ENCODE results near the gene IKZF1. TPM values are rescaled to one million over a fixed set of nuclear protein-coding genes. Genes with fewer than 3 reads are reported as not detected.

IKZF1 gene
- 44.9 TPM for total RNA-seq

DNA sequence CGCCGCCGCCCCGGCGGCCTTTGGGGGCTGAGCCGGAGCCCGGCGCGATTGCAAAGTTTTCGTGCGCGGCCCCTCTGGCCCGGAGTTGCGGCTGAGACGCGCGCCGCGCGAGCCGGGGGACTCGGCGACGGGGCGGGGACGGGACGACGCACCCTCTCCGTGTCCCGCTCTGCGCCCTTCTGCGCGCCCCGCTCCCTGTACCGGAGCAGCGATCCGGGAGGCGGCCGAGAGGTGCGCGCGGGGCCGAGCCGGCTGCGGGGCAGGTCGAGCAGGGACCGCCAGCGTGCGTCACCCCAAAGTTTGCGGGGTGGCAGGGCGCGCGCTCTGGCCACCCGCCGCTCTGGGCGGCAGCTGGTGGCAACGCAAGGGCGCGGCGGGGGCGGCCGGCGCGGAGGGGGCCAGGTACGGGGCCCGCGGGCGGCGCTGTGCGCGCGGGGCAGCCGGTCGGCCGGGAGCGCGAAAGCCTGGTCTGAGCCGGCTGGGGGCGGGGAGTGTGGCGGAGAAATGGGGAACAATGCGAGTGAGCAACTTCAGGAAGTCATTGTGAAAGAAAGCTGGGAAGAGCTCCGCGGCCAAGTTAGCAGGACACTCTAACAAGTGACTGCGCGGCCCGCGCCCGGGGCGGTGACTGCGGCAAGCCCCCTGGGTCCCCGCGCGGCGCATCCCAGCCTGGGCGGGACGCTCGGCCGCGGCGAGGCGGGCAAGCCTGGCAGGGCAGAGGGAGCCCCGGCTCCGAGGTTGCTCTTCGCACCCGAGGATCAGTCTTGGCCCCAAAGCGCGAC is at the start of gene IKZF1:
IKZF1 (plus strand) TSS at position 588 of the 782 bp plus-strand sequence. CDS start 14,346 bp downstream, outside the sequence.
- Histone ChIP-seq H3K27ac (peak within 1 kb of the TSS; percentile 30), H3K9me3 (no peaks in the 10 kb centered on the region), H3K4me1 (no peaks in the 10 kb centered on the region), H3K4me3 (peak within 1 kb of the TSS; percentile 36 to 51), H3K36me3 (no peaks in the 10 kb centered on the region), H3K27me3 (no peaks in the 10 kb centered on the region)
- intact Hi-C loops (cut with DNase I), result no loop called here
- TF ChIP-seq CTCF (IDR thresholded peaks at IDR 0.05), result no peak
- DNase-seq (ENCODE audit: extremely low spot score in 2 of 2), result no peak

DNA sequence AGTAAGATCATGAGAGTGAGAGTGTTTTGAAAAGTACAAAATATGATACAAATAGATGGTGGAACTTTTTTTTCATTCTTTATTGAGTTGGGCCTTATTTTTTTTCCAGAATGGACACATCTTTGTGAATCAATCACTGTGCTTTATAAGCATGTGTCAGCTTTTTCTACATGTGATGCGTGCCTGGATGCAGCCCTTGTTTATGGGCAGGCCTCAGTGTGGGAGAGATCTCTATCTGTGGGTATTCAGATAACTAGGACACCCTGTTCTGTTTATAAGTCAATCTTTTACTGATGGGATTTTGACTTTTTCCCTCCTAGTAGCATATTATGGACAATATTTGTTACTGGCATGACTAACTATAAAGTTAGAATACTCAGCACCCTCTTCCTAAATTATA is 42.9 kb upstream of the IKZF1 start:
- H3K36me3 ChIP-seq, result no peaks in the 10 kb centered on the region
- no peaks in the 10 kb centered on the region for H3K4me1 ChIP-seq
- no peak overlapping the region for H3K4me3 ChIP-seq
- H3K27me3 ChIP-seq, result no peaks in the 10 kb centered on the region
- no peak overlapping the region for H3K27ac ChIP-seq
- intact Hi-C loops (cut with DNase I), result no loop called here
- H3K9me3 ChIP-seq, result no peaks in the 10 kb centered on the region
- no peak for TF ChIP-seq POLR2A (IDR thresholded peaks at IDR 0.05)
- no peak for TF ChIP-seq CTCF (IDR thresholded peaks at IDR 0.05)
- no peak for TF ChIP-seq POLR2AphosphoS5 (IDR thresholded peaks at IDR 0.05; ENCODE audit: insufficient read depth in 1 of 2, low read depth in 1 of 2)
- no peak for DNase-seq (ENCODE audit: extremely low spot score in 2 of 2)

- H3K36me3 ChIP-seq, result no peaks in the 10 kb centered on the region
- H3K27ac ChIP-seq, result no peak overlapping the region
Measured at GRCh38 chr7:50262446-50262845, 42.1 kb upstream of the IKZF1 start.

DNA sequence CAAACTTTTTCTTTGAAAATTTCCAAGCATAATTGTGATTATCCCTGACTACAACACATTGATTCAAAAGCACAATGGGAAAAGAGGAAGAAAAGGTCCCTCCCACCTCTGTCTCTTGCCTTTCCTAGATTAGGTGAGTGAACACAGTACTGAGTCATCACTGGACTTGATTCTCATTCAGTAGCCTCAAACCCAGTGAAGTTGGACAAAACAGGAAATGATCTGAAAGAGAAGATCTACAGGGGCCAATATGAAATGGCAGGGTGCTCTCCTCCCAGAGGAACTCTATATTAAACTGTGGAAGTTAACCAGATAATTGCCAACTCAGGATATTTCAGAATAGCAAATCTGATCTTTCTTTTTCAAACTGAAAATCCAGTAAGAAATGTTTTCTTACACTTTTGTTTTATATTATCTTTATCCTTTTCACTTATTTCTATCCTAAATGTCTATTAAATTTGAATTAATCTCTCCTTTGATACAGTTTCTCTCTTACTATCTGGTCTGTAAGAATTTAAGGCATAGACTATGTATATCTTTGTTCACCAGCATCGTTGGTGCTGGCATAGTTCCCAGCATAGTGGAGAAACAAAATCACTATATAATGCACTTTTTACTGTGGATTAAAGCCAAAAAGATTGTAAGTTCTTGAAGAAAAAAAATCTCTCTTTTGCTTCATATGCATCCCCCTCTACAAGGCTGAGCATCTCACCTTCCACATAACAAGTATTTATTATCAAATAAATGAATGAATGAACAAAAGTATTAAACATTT is 41.4 kb upstream of the IKZF1 start:
- Histone ChIP-seq H3K4me1 (no peaks in the 10 kb centered on the region), H3K36me3 (no peaks in the 10 kb centered on the region), H3K9me3 (no peaks in the 10 kb centered on the region), H3K27ac (no peak overlapping the region), H3K4me3 (no peak overlapping the region), H3K27me3 (no peaks in the 10 kb centered on the region)
- no peak for DNase-seq (ENCODE audit: extremely low spot score in 2 of 2)
- intact Hi-C loops (cut with DNase I), result no loop called here
- no peak for TF ChIP-seq CTCF (IDR thresholded peaks at IDR 0.05)
- TF ChIP-seq POLR2AphosphoS5 (IDR thresholded peaks at IDR 0.05; ENCODE audit: insufficient read depth in 1 of 2, low read depth in 1 of 2), result no peak
- no peak for TF ChIP-seq POLR2A (IDR thresholded peaks at IDR 0.05)

More at GRCh38 chr7:50262446-50262845, 42.1 kb upstream of the IKZF1 start:
- no peaks in the 10 kb centered on the region for H3K27me3 ChIP-seq
- DNase-seq (ENCODE audit: extremely low spot score in 2 of 2), result no peak
- no peak overlapping the region for H3K4me3 ChIP-seq
- TF ChIP-seq POLR2AphosphoS5 (IDR thresholded peaks at IDR 0.05; ENCODE audit: insufficient read depth in 1 of 2, low read depth in 1 of 2), result no peak
- no peak for TF ChIP-seq CTCF (IDR thresholded peaks at IDR 0.05)
- TF ChIP-seq POLR2A (IDR thresholded peaks at IDR 0.05), result no peak
- no peaks in the 10 kb centered on the region for H3K4me1 ChIP-seq
- H3K9me3 ChIP-seq, result no peaks in the 10 kb centered on the region
- intact Hi-C loops (cut with DNase I), result no loop called here

- DNase-seq (ENCODE audit: extremely low spot score in 2 of 2), result no peak
- Histone ChIP-seq H3K27ac (no peak overlapping the region), H3K9me3 (no peaks in the 10 kb centered on the region)
Measured at GRCh38 chr7:50264908-50265307, 39.6 kb upstream of the IKZF1 start.

More at GRCh38 chr7:50264908-50265307, 39.6 kb upstream of the IKZF1 start:
- TF ChIP-seq CTCF (IDR thresholded peaks at IDR 0.05), result no peak
- no peak for TF ChIP-seq POLR2AphosphoS5 (IDR thresholded peaks at IDR 0.05; ENCODE audit: insufficient read depth in 1 of 2, low read depth in 1 of 2)
- no peak for TF ChIP-seq POLR2A (IDR thresholded peaks at IDR 0.05)
- Histone ChIP-seq H3K36me3 (no peaks in the 10 kb centered on the region), H3K4me3 (no peak overlapping the region), H3K4me1 (no peaks in the 10 kb centered on the region), H3K27me3 (no peaks in the 10 kb centered on the region)
- intact Hi-C loops (cut with DNase I), result no loop called here
